Adrenal gland (tissue), 5 donors: ENCODE measurements around the gene HES3.

Source experiments
- CTCF ChIP-seq, 6 experiments: fragments of 450-650 bp in 4 of 6; fragments of 200-600 bp in 2 of 6; sonication (generic) in 1 of 6; IDR thresholded peaks; 1 replicate in 5 of 6; 2 replicates in 1 of 6; pipeline versions ENCODE4 v1.5.1 to v1.8.0; 2016 to 2021; ENCODE audit warnings: antibody characterized with exemption in 6 of 6, mild to moderate bottlenecking in 2 of 6, moderate library complexity in 1 of 6
- POLR2A ChIP-seq, 2 donors: fragments of 450-650 bp; IDR thresholded peaks; one replicate each; pipeline ENCODE4 v1.6.1; 2017; ENCODE audit warnings: antibody characterized with exemption in 2 of 2, mild to moderate bottlenecking in 2 of 2, moderate library complexity in 1 of 2
- donor health status: DM: no; HTN: no; CAD: no.

GRCh38 chr1:6207921-6208320 is 36.1 kb upstream of the HES3 start:
- TF ChIP-seq CTCF (IDR thresholded peaks at IDR 0.05) (no peak), POLR2A (IDR thresholded peaks at IDR 0.05) (no peak)
